ENCODE data around the gene BCR. TPM values are rescaled to one million over a fixed set of nuclear protein-coding genes. Genes with fewer than 3 reads are reported as not detected.

Gene BCR
- polyA plus RNA-seq, 1 donor from 2014 or later, result 57.5 TPM

DNA sequence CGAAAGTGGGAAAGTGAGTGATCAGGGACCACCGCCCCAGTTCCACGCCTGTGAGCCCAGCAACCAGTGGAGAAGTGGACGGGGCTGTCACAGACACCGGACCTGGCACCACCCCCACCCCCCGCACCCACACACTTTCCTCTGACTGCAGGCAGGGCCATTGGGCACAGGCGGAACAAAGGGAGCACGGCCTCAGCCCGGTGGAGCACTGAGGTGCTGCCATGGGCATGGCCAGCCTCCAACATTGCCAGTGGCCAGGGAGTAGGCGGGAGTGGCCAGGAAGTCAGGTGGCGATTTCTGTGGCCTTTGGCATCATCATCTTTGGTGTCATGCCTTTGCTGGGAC is 78.5 kb downstream of the BCR start:
- no peaks in the 10 kb centered on the region for H4K20me1 ChIP-seq (ENCODE audit: insufficient read depth)
- H3K4me3 ChIP-seq (ENCODE audit: low read length), result no peak overlapping the region
- H3K79me2 ChIP-seq (replicated peaks; ENCODE audit: insufficient read depth, low read length), result no peaks in the 10 kb centered on the region
- TF ChIP-seq EP300 (conservative IDR thresholded peaks at IDR 0.05; ENCODE audit: poor library complexity, severe bottlenecking) (no peak), TAF1 (IDR thresholded peaks at IDR 0.05; ENCODE audit: low read depth) (no peak), POLR2AphosphoS5 (IDR thresholded peaks at IDR 0.05) (no peak), EZH2 (IDR thresholded peaks at IDR 0.05; ENCODE audit: borderline replicate concordance, insufficient read depth, low read length, poor library complexity, severe bottlenecking) (no peak), SMC3 (conservative IDR thresholded peaks at IDR 0.05; ENCODE audit: poor library complexity) (no peak), RAD21 (conservative IDR thresholded peaks at IDR 0.05) (no peak), MXI1 (conservative IDR thresholded peaks at IDR 0.05; ENCODE audit: poor library complexity, severe bottlenecking) (no peak)
- TF ChIP-seq, protein P1, sequence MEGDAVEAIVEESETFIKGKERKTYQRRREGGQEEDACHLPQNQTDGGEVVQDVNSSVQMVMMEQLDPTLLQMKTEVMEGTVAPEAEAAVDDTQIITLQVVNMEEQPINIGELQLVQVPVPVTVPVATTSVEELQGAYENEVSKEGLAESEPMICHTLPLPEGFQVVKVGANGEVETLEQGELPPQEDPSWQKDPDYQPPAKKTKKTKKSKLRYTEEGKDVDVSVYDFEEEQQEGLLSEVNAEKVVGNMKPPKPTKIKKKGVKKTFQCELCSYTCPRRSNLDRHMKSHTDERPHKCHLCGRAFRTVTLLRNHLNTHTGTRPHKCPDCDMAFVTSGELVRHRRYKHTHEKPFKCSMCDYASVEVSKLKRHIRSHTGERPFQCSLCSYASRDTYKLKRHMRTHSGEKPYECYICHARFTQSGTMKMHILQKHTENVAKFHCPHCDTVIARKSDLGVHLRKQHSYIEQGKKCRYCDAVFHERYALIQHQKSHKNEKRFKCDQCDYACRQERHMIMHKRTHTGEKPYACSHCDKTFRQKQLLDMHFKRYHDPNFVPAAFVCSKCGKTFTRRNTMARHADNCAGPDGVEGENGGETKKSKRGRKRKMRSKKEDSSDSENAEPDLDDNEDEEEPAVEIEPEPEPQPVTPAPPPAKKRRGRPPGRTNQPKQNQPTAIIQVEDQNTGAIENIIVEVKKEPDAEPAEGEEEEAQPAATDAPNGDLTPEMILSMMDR (IDR thresholded peaks at IDR 0.05; ENCODE audit: poor library complexity, severe bottlenecking), result no peak
- TF ChIP-seq, protein P2, sequence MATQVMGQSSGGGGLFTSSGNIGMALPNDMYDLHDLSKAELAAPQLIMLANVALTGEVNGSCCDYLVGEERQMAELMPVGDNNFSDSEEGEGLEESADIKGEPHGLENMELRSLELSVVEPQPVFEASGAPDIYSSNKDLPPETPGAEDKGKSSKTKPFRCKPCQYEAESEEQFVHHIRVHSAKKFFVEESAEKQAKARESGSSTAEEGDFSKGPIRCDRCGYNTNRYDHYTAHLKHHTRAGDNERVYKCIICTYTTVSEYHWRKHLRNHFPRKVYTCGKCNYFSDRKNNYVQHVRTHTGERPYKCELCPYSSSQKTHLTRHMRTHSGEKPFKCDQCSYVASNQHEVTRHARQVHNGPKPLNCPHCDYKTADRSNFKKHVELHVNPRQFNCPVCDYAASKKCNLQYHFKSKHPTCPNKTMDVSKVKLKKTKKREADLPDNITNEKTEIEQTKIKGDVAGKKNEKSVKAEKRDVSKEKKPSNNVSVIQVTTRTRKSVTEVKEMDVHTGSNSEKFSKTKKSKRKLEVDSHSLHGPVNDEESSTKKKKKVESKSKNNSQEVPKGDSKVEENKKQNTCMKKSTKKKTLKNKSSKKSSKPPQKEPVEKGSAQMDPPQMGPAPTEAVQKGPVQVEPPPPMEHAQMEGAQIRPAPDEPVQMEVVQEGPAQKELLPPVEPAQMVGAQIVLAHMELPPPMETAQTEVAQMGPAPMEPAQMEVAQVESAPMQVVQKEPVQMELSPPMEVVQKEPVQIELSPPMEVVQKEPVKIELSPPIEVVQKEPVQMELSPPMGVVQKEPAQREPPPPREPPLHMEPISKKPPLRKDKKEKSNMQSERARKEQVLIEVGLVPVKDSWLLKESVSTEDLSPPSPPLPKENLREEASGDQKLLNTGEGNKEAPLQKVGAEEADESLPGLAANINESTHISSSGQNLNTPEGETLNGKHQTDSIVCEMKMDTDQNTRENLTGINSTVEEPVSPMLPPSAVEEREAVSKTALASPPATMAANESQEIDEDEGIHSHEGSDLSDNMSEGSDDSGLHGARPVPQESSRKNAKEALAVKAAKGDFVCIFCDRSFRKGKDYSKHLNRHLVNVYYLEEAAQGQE (IDR thresholded peaks at IDR 0.05; ENCODE audit: borderline replicate concordance), result no peak
- no peak overlapping the region for H3K4me2 ChIP-seq (ENCODE audit: low read length)
- no peak overlapping the region for H3K9ac ChIP-seq (ENCODE audit: low read length)
- no peak overlapping the region for H2AFZ ChIP-seq (ENCODE audit: low read depth, low read length)
- H3F3A ChIP-seq (ENCODE audit: insufficient read depth, low read length, poor library complexity, severe bottlenecking), result no peaks in the 10 kb centered on the region
- no peaks in the 10 kb centered on the region for H3K27me3 ChIP-seq (ENCODE audit: insufficient read depth, low read depth, low read length)
- H3K9me2 ChIP-seq (ENCODE audit: insufficient read depth, low read length), result no peaks in the 10 kb centered on the region
- no peak overlapping the region for H3K27ac ChIP-seq (ENCODE audit: low read length)
- H3K9me3 ChIP-seq (ENCODE audit: low read length), result no peaks in the 10 kb centered on the region
- no peaks in the 10 kb centered on the region for H3K36me3 ChIP-seq (ENCODE audit: insufficient read depth, low read length)

DNA sequence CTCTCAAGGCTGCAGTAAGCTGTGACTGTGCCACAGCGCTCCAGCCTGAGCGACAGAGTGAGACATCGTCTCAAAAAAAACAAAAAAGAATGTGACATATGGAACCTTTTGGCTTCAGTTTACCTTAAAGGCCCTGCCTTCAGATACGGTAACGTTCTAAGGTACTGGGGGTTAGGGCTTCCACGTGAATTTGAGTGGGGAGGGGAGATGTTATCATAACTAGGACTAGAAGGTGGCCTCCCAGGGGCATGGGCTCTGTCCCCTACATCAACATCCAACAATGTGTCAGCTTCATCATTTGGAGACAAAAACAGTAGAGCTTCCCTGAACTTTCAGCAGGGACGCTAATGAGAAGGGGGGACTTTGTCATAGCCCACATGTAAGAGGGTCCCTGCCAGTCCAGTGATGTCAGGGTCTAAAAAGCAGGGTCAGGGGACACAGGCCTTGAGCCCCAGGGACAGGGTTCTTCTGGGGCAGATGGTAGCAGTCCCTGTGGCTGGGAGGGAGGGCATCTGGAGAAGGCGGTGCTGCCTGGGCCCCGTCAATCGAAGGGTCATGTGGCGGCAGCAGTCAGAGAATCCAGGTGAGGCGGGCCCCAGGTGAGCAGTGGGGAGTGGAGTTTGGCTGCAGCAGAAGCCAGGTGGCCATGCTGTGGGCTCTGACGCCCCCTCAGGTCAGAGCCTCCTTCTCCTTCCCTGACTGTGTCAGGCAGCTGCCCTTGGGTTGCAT is 79.8 kb downstream of the BCR start:
- Histone ChIP-seq H4K20me1 (ENCODE audit: insufficient read depth) (no peaks in the 10 kb centered on the region), H3K4me3 (ENCODE audit: low read length) (no peak overlapping the region), H3K4me2 (ENCODE audit: low read length) (no peak overlapping the region), H3F3A (ENCODE audit: insufficient read depth, low read length, poor library complexity, severe bottlenecking) (no peaks in the 10 kb centered on the region), H2AFZ (ENCODE audit: low read depth, low read length) (no peak overlapping the region), H3K9ac (ENCODE audit: low read length) (no peak overlapping the region), H3K27ac (ENCODE audit: low read length) (no peak overlapping the region), H3K36me3 (ENCODE audit: insufficient read depth, low read length) (no peaks in the 10 kb centered on the region), H3K9me3 (ENCODE audit: low read length) (no peaks in the 10 kb centered on the region), H3K9me2 (ENCODE audit: insufficient read depth, low read length) (no peaks in the 10 kb centered on the region), H3K27me3 (ENCODE audit: insufficient read depth, low read depth, low read length) (no peaks in the 10 kb centered on the region), H3K79me2 (replicated peaks; ENCODE audit: insufficient read depth, low read length) (no peaks in the 10 kb centered on the region)
- TF ChIP-seq, protein P1 (IDR thresholded peaks at IDR 0.05; ENCODE audit: poor library complexity, severe bottlenecking), result no peak
